Measurements from ENCODE around the gene MICAL2.

The MICAL2 gene

GRCh38 chr11:12215181-12215593, 104.8 kb downstream of the MICAL2 start:
- peaks cover 36 to 37% of the 10 kb centered on the region in 2 experiments for H3K4me1 ChIP-seq (ENCODE audit: control insufficient read depth in 1 of 2, insufficient read depth in 1 of 2, low read depth in 1 of 2, low read length in 1 of 2)
- H3K27me3 ChIP-seq, result no peaks in the 10 kb centered on the region
- TF ChIP-seq CTCF (IDR thresholded peaks at IDR 0.05), result no peak
- H3K27ac ChIP-seq, result peak overlapping the region; percentile 62
- H3K9me3 ChIP-seq, result no peaks in the 10 kb centered on the region
- no peak overlapping the region for H3K4me3 ChIP-seq (ENCODE audit: low read depth in 1 of 2, low read length in 1 of 2)
- peaks cover 10% of the 10 kb centered on the region for H3K36me3 ChIP-seq

GRCh38 chr11:12216041-12216451, 105.7 kb downstream of the MICAL2 start:
- Histone ChIP-seq H3K4me1 (ENCODE audit: control insufficient read depth in 1 of 2, insufficient read depth in 1 of 2, low read depth in 1 of 2, low read length in 1 of 2) (peaks cover 36 to 37% of the 10 kb centered on the region in 2 experiments), H3K27ac (peak overlapping the region; percentile 62), H3K36me3 (peaks cover 10% of the 10 kb centered on the region), H3K4me3 (ENCODE audit: low read depth in 1 of 2, low read length in 1 of 2) (no peak overlapping the region), H3K9me3 (no peaks in the 10 kb centered on the region), H3K27me3 (no peaks in the 10 kb centered on the region)
- no peak for TF ChIP-seq CTCF (IDR thresholded peaks at IDR 0.05)

GRCh38 chr11:12216671-12217374, 106.4 kb downstream of the MICAL2 start:
- Histone ChIP-seq H3K9me3 (no peaks in the 10 kb centered on the region), H3K27ac (no peak overlapping the region), H3K36me3 (peaks cover 10% of the 10 kb centered on the region), H3K27me3 (no peaks in the 10 kb centered on the region), H3K4me3 (ENCODE audit: low read depth in 1 of 2, low read length in 1 of 2) (no peak overlapping the region), H3K4me1 (ENCODE audit: control insufficient read depth in 1 of 2, insufficient read depth in 1 of 2, low read depth in 1 of 2, low read length in 1 of 2) (peaks cover 37% of the 10 kb centered on the region in 2 experiments)
- no peak for TF ChIP-seq CTCF (IDR thresholded peaks at IDR 0.05)

GRCh38 chr11:12217879-12218278, 107.5 kb downstream of the MICAL2 start:
- peaks cover 19% of the 10 kb centered on the region for H3K36me3 ChIP-seq
- no peak overlapping the region for H3K27ac ChIP-seq
- no peak for TF ChIP-seq CTCF (IDR thresholded peaks at IDR 0.05)
- H3K4me1 ChIP-seq (ENCODE audit: control insufficient read depth in 1 of 2, insufficient read depth in 1 of 2, low read depth in 1 of 2, low read length in 1 of 2), result peaks cover 46 to 47% of the 10 kb centered on the region in 2 experiments
- no peak overlapping the region for H3K4me3 ChIP-seq (ENCODE audit: low read depth in 1 of 2, low read length in 1 of 2)
- no peaks in the 10 kb centered on the region for H3K9me3 ChIP-seq
- no peaks in the 10 kb centered on the region for H3K27me3 ChIP-seq

- Histone ChIP-seq H3K4me3 (ENCODE audit: low read depth in 1 of 2, low read length in 1 of 2) (no peak overlapping the region), H3K4me1 (ENCODE audit: control insufficient read depth in 1 of 2, insufficient read depth in 1 of 2, low read depth in 1 of 2, low read length in 1 of 2) (peaks cover 49 to 57% of the 10 kb centered on the region in 2 experiments), H3K36me3 (peaks cover 14% of the 10 kb centered on the region), H3K9me3 (no peaks in the 10 kb centered on the region), H3K27me3 (no peaks in the 10 kb centered on the region), H3K27ac (no peak overlapping the region)
- TF ChIP-seq CTCF (IDR thresholded peaks at IDR 0.05), result no peak
Observed at GRCh38 chr11:12218909-12219308, 108.5 kb downstream of the MICAL2 start.

All from neutrophil (primary cell).